HepG2 (cell line): Measurements from ENCODE around the gene NXPE3. TPM values are rescaled to one million over a fixed set of nuclear protein-coding genes. Genes with fewer than 3 reads are reported as not detected.

ENCODE experiments used
- CERS6 ChIP-seq: sonication (generic); formaldehyde crosslinking; IDR thresholded peaks from 2 replicates; pipeline ENCODE4 v1.5.0; 2020; ENCODE audit warnings: missing genetic modification reagents
- GMEB2 ChIP-seq: IDR thresholded peaks from 2 replicates; pipeline ENCODE4 v1.6.1; 2016; ENCODE audit warnings: missing biosample characterization, missing genetic modification reagents, low read depth
- KAT8 ChIP-seq: IDR thresholded peaks from 2 replicates; pipeline ENCODE4 v1.6.1; 2016; ENCODE audit warnings: missing genetic modification reagents, missing compliant biosample characterization
- KDM5A ChIP-seq: fragments of 200-600 bp; sonication (generic); IDR thresholded peaks from 2 replicates; pipeline ENCODE4 v1.7.0; 2018; ENCODE audit warnings: antibody characterized with exemption, mild to moderate bottlenecking, low read length, borderline replicate concordance
- KLF12 ChIP-seq: sonication (generic); formaldehyde crosslinking; IDR thresholded peaks from 2 replicates; pipeline ENCODE4 v1.4.0; 2020; ENCODE audit warnings: missing genetic modification reagents, borderline replicate concordance
- KLF15 ChIP-seq: sonication (generic); formaldehyde crosslinking; IDR thresholded peaks from 2 replicates; pipeline ENCODE4 v1.8.1; 2023; ENCODE audit warnings: borderline replicate concordance, mild to moderate bottlenecking, inconsistent platforms, missing genetic modification reagents, mixed read lengths
- KMT2B ChIP-seq: IDR thresholded peaks from 2 replicates; pipeline ENCODE4 v1.6.1; 2016; ENCODE audit warnings: missing genetic modification reagents, missing compliant biosample characterization
- MLXIP ChIP-seq: sonication (generic); formaldehyde crosslinking; IDR thresholded peaks from 2 replicates; pipeline ENCODE4 v1.9.0; 2021; ENCODE audit warnings: missing genetic modification reagents, borderline replicate concordance
- MTF1 ChIP-seq: sonication (generic); formaldehyde crosslinking; IDR thresholded peaks from 2 replicates; pipeline ENCODE4 v1.5.0; 2020; ENCODE audit warnings: missing genetic modification reagents
- PHF5A ChIP-seq: IDR thresholded peaks from one replicate; pipeline ENCODE4 v1.6.1; 2018; ENCODE audit warnings: low read depth, missing genetic modification reagents; ENCODE audit not compliant: unreplicated experiment
- SIN3A ChIP-seq: IDR thresholded peaks from 2 replicates; pipeline ENCODE4 v1.6.1; 2011; ENCODE audit warnings: low read depth, mild to moderate bottlenecking, control low read depth, low read length, borderline replicate concordance
- SOX6 ChIP-seq, 2 experiments: fragments of 450-650 bp in 1 of 2; sonication (generic) in 1 of 2; formaldehyde crosslinking in 1 of 2; IDR thresholded peaks; 2 replicates each; pipeline versions ENCODE4 v1.4.0 to v1.6.1; 2017 to 2020; ENCODE audit warnings: antibody characterized with exemption in 1 of 2, mild to moderate bottlenecking in 1 of 2, missing genetic modification reagents in 1 of 2
- STAG1 ChIP-seq: sonication (generic); formaldehyde crosslinking; IDR thresholded peaks from 2 replicates; pipeline ENCODE4 v1.4.0; 2020; ENCODE audit warnings: missing genetic modification reagents
- TCF7 ChIP-seq: sonication (generic); IDR thresholded peaks from 2 replicates; pipeline ENCODE4 v1.6.1; 2016; ENCODE audit warnings: antibody characterized with exemption, low read depth
- ZNF292 ChIP-seq: sonication (generic); formaldehyde crosslinking; IDR thresholded peaks from 2 replicates; pipeline ENCODE4 v1.8.1; 2022; ENCODE audit warnings: mild to moderate bottlenecking, low read depth, missing genetic modification reagents, borderline replicate concordance
- ZNF766 ChIP-seq: sonication (generic); formaldehyde crosslinking; IDR thresholded peaks from 2 replicates; pipeline ENCODE4 v1.5.0; 2020; ENCODE audit warnings: missing genetic modification reagents, borderline replicate concordance
- polyA plus RNA-seq, 8 experiments: library from polyadenylated mRNA; depleted of rRNA in 3 of 8; stranded (reverse) in 7 of 8; unstranded in 1 of 8; fragments of >200 nt; fragmentation: Illumina TruSeq in 4 of 8; extraction: Trizol in 4 of 8; gene quantifications; 2 replicates each; pipeline versions ENCODE4 v1.2.1 to v1.2.3, GENCODE V29; 2011 to 2016; ENCODE audit warnings: low read depth in 4 of 8, missing spikeins in 1 of 8, mixed read lengths in 1 of 8; ENCODE audit not compliant: insufficient read depth in 1 of 8
- total RNA-seq, 5 experiments: library from RNA; depleted of rRNA; stranded (reverse); fragments of >200 nt; fragmentation: Illumina TruSeq; extraction: Trizol; gene quantifications; 2 replicates each; pipeline ENCODE4 v1.2.3, GENCODE V29; 2016; ENCODE audit warnings: low read depth in 1 of 5
- TF ChIP-seq, protein P1 (sequence below): sonication (generic); formaldehyde crosslinking; IDR thresholded peaks from 2 replicates; pipeline ENCODE4 v1.5.0; 2020; ENCODE audit warnings: missing genetic modification reagents
- TF ChIP-seq, protein P2 (sequence below): sonication (generic); formaldehyde crosslinking; IDR thresholded peaks from 2 replicates; pipeline ENCODE4 v1.4.0; 2020; ENCODE audit warnings: mild to moderate bottlenecking, missing genetic modification reagents

Gene NXPE3
- total and polyA plus RNA-seq, 2 of the 13 experiments (the other 11 are each of a cell fraction or from before 2014, with no cell fraction given): 3.5 to 4.7 TPM

DNA sequence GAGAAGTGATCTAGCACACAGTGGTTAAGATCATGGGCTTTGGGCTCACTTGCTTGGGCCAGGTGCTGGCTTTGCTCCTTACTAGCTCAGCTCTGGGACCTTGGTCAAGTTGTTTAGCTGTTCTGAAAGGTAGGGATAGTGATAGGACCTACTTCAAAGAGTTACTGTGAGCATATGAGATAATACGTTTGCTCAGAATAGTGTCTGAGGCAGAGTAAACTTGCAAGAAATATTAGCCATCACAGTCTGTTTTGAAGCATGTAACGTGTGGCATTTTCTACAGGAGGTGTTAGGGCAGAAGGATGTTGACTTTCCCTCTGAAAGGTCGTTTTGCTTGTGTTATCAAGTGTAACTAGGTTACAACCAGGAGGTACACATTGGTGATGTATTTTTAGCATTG, 35.8 kb downstream of the NXPE3 start (continued):
- TF ChIP-seq CERS6 (CRISPR knock-in tag): no peak
- TF ChIP-seq PHF5A (CRISPR knock-in tag): no peak
- TF ChIP-seq ZNF766 (CRISPR knock-in tag): no peak
- no peak for TF ChIP-seq MLXIP (CRISPR knock-in tag)
- no peak for TF ChIP-seq ZNF292
- no peak for TF ChIP-seq GMEB2 (CRISPR knock-in tag)
- TF ChIP-seq, protein P1, sequence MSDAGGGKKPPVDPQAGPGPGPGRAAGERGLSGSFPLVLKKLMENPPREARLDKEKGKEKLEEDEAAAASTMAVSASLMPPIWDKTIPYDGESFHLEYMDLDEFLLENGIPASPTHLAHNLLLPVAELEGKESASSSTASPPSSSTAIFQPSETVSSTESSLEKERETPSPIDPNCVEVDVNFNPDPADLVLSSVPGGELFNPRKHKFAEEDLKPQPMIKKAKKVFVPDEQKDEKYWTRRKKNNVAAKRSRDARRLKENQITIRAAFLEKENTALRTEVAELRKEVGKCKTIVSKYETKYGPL (CRISPR knock-in tag): no peak
- TF ChIP-seq, protein P2, sequence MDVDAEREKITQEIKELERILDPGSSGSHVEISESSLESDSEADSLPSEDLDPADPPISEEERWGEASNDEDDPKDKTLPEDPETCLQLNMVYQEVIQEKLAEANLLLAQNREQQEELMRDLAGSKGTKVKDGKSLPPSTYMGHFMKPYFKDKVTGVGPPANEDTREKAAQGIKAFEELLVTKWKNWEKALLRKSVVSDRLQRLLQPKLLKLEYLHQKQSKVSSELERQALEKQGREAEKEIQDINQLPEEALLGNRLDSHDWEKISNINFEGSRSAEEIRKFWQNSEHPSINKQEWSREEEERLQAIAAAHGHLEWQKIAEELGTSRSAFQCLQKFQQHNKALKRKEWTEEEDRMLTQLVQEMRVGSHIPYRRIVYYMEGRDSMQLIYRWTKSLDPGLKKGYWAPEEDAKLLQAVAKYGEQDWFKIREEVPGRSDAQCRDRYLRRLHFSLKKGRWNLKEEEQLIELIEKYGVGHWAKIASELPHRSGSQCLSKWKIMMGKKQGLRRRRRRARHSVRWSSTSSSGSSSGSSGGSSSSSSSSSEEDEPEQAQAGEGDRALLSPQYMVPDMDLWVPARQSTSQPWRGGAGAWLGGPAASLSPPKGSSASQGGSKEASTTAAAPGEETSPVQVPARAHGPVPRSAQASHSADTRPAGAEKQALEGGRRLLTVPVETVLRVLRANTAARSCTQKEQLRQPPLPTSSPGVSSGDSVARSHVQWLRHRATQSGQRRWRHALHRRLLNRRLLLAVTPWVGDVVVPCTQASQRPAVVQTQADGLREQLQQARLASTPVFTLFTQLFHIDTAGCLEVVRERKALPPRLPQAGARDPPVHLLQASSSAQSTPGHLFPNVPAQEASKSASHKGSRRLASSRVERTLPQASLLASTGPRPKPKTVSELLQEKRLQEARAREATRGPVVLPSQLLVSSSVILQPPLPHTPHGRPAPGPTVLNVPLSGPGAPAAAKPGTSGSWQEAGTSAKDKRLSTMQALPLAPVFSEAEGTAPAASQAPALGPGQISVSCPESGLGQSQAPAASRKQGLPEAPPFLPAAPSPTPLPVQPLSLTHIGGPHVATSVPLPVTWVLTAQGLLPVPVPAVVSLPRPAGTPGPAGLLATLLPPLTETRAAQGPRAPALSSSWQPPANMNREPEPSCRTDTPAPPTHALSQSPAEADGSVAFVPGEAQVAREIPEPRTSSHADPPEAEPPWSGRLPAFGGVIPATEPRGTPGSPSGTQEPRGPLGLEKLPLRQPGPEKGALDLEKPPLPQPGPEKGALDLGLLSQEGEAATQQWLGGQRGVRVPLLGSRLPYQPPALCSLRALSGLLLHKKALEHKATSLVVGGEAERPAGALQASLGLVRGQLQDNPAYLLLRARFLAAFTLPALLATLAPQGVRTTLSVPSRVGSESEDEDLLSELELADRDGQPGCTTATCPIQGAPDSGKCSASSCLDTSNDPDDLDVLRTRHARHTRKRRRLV (CRISPR knock-in tag): no peak
- TF ChIP-seq SIN3A: no peak
- TF ChIP-seq STAG1 (CRISPR knock-in tag): peak; percentile 24; the same call in 1 of the 2 replicates
- TF ChIP-seq TCF7: peak; percentile 72
- TF ChIP-seq KAT8 (CRISPR knock-in tag): no peak
- TF ChIP-seq KMT2B (CRISPR knock-in tag): no peak
- no peak for TF ChIP-seq KDM5A
- TF ChIP-seq KLF12 (CRISPR knock-in tag): no peak
- TF ChIP-seq KLF15 (CRISPR knock-in tag): no peak
- no peak for TF ChIP-seq MTF1 (CRISPR knock-in tag)
- TF ChIP-seq SOX6 (IDR thresholded peaks at IDR 0.05): no peak
- TF ChIP-seq SOX6 (CRISPR knock-in tag; IDR thresholded peaks at IDR 0.05): peak; percentile 20; the same call in 1 of the 2 replicates
